PC-9 (cell line): ENCODE measurements around the gene ARHGEF28.

Experiments
- CTCF ChIP-seq: fragments of 200-600 bp; sonication (generic); conservative IDR thresholded peaks from 2 replicates; pipeline ENCODE4 v1.6.1; 2017; ENCODE audit warnings: mixed run types, antibody characterized with exemption, mild to moderate bottlenecking, moderate library complexity
- EZH2 ChIP-seq: fragments of 200-600 bp; sonication (generic); IDR thresholded peaks from 2 replicates; pipeline ENCODE4 v1.8.0; 2017; ENCODE audit warnings: antibody characterized with exemption, low read depth

GRCh38 chr5:73732045-73732444, 106.0 kb downstream of the ARHGEF28 start:
- TF ChIP-seq CTCF (no peak), EZH2 (no peak)
